DOHH2 (cell line): ENCODE results near the gene OLFML2A.

ENCODE experiments used
- EZH2phosphoT487 ChIP-seq: fragments of 200-600 bp; sonication (generic); IDR thresholded peaks from 2 replicates; pipeline ENCODE4 v1.6.1; 2017; ENCODE audit warnings: borderline replicate concordance, mild to moderate bottlenecking, antibody characterized with exemption, low read length, moderate library complexity, mixed read lengths
- TF ChIP-seq, protein P1 (sequence below): fragments of 200-600 bp; sonication (generic); IDR thresholded peaks from one replicate; pipeline ENCODE4 v1.5.1; 2014; ENCODE audit warnings: antibody characterized with exemption, mild to moderate bottlenecking, low read depth, low read length; ENCODE audit not compliant: poor library complexity, severe bottlenecking

DNA sequence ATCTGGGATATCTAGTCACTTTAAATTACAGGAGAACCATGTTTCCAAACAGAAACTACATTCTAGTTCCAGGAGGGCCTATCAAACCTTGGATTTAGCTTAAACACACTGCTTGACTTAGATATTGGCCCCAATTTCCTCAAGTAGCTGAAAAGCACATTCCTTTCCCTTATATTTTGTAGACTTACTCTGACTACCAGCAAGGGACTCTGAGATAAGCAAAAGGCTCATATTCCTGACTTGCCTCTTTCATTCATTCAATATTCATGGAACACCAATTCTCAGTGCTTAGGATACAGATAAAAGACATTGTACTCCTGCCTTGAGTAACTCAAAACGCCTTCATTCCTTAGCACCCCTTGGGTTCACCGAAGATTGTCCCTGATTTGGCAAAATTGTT is 17.6 kb upstream of the OLFML2A start:
- TF ChIP-seq, protein P1, sequence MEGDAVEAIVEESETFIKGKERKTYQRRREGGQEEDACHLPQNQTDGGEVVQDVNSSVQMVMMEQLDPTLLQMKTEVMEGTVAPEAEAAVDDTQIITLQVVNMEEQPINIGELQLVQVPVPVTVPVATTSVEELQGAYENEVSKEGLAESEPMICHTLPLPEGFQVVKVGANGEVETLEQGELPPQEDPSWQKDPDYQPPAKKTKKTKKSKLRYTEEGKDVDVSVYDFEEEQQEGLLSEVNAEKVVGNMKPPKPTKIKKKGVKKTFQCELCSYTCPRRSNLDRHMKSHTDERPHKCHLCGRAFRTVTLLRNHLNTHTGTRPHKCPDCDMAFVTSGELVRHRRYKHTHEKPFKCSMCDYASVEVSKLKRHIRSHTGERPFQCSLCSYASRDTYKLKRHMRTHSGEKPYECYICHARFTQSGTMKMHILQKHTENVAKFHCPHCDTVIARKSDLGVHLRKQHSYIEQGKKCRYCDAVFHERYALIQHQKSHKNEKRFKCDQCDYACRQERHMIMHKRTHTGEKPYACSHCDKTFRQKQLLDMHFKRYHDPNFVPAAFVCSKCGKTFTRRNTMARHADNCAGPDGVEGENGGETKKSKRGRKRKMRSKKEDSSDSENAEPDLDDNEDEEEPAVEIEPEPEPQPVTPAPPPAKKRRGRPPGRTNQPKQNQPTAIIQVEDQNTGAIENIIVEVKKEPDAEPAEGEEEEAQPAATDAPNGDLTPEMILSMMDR = no peak
- TF ChIP-seq EZH2phosphoT487 = no peak
